Measurements from ENCODE around the gene GRHL3.

Gene GRHL3

GRCh38 chr1:24362396-24362795, 43.2 kb downstream of the GRHL3 start:
- FAIRE-seq (no peak), DNase-seq (ENCODE audit: insufficient read length, low spot score) (no peak)
- TF ChIP-seq, protein P1, sequence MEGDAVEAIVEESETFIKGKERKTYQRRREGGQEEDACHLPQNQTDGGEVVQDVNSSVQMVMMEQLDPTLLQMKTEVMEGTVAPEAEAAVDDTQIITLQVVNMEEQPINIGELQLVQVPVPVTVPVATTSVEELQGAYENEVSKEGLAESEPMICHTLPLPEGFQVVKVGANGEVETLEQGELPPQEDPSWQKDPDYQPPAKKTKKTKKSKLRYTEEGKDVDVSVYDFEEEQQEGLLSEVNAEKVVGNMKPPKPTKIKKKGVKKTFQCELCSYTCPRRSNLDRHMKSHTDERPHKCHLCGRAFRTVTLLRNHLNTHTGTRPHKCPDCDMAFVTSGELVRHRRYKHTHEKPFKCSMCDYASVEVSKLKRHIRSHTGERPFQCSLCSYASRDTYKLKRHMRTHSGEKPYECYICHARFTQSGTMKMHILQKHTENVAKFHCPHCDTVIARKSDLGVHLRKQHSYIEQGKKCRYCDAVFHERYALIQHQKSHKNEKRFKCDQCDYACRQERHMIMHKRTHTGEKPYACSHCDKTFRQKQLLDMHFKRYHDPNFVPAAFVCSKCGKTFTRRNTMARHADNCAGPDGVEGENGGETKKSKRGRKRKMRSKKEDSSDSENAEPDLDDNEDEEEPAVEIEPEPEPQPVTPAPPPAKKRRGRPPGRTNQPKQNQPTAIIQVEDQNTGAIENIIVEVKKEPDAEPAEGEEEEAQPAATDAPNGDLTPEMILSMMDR (IDR thresholded peaks at IDR 0.05; ENCODE audit: insufficient read depth, missing control alignments): no peak

DNA sequence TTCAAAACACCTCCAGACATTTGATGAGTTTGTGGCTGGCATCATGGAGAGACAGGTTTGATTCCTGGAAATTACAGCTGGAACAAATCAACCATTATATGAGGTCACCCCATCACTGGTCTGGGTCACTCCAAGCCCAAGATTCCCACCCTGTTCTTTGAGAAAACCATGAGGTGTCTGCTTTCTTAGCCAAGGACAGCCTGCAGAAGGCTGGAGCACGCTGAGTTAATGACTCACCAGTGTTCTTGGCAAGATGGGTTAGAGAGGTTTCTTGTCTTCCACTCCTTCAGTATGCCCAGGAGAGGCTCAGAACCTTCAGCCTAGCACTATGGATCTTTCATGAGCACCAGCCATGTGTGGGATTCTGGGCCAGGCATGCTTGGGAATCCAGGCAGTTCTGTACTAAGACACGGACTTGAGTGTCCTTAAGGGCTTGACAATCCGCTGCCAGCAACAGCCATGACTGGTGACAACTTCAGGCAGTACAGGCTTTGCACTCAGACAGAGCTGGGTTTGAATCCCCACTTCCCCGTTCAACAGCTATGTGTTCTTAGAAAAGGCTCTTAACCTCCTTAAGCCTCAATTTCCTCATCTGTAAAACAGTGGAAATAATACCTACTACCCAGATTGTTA, 43.9 kb downstream of the GRHL3 start:
- no peak for FAIRE-seq
- no peak for DNase-seq (ENCODE audit: insufficient read length, low spot score)
- TF ChIP-seq, protein P1 (IDR thresholded peaks at IDR 0.05; ENCODE audit: insufficient read depth, missing control alignments): no peak

GRCh38 chr1:24363994-24364393, 44.8 kb downstream of the GRHL3 start:
- TF ChIP-seq, protein P1 (IDR thresholded peaks at IDR 0.05; ENCODE audit: insufficient read depth, missing control alignments): no peak
- DNase-seq (ENCODE audit: insufficient read length, low spot score) (no peak), FAIRE-seq (no peak)

GRCh38 chr1:24364605-24364974, 45.4 kb downstream of the GRHL3 start:
- no peak for FAIRE-seq

DNA sequence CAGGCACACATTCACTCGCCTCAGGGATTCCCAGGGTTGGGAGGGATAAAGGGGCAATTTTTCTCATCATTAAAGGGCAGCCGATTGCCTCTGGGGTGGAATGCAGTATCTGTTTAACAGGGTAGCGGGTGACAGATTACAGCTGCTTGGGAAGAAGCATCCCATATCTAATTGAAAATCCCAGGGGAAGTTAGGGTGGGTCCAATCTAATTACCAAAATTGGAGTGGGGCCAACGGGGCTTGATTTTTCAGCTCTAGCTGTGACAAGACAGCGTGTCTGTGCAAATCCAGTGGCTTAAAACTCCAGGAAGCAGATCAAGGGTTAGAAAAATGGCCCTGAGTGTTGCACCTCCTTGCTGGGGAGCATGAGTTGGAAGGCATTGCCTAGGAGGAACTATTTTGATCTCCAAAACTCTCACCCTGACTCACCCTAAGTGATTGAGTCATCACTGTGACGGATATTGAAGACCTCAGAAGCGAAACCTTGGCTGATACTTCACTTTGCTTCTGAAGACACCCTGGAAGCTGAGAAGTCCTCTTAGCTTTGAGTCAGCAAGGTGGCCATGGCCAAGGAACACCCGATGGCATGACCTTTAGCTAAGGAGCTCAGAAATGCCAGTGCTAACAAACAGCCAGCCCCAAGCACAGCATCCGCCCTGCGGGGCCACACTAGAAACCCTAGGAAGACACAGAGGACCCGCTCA, 46.0 kb downstream of the GRHL3 start:
- FAIRE-seq: no peak
- no peak for DNase-seq (ENCODE audit: insufficient read length, low spot score)

More at GRCh38 chr1:24364605-24364974, 45.4 kb downstream of the GRHL3 start:
- DNase-seq (ENCODE audit: insufficient read length, low spot score): no peak
- TF ChIP-seq, protein P1 (IDR thresholded peaks at IDR 0.05; ENCODE audit: insufficient read depth, missing control alignments): no peak

DNA sequence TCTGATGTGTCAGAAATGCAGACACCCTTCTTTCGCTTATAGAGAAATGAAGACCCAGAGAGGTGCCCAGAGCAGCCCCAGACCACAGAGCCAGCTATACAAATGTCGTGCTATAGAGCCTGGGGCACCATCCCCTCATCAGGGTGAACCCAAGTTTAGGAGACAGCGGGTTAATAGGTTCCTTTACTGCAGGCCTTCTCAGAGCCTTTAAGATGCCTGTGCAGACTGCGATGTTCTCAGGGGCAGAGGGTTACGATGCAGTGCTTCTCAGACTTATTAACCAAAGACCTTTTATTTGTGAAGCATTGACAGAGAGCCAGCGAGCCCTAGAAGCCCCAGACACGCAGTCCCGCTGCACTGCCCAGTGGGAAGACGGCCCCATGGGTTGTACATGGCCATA, 47.5 kb downstream of the GRHL3 start:
- TF ChIP-seq, protein P1 (IDR thresholded peaks at IDR 0.05; ENCODE audit: insufficient read depth, missing control alignments): no peak
- no peak for FAIRE-seq
- no peak for DNase-seq (ENCODE audit: insufficient read length, low spot score)

More for the DNA sequence above, 46.0 kb downstream of the GRHL3 start:
- TF ChIP-seq, protein P1 (IDR thresholded peaks at IDR 0.05; ENCODE audit: insufficient read depth, missing control alignments): no peak

GRCh38 chr1:24369199-24369598, 50.0 kb downstream of the GRHL3 start:
- no peak for DNase-seq (ENCODE audit: insufficient read length, low spot score)
- no peak for FAIRE-seq
- TF ChIP-seq, protein P1 (IDR thresholded peaks at IDR 0.05; ENCODE audit: insufficient read depth, missing control alignments): no peak

All from D721Med (cell line).